Mesothelial cell of epicardium (in vitro differentiated cells): ENCODE data around the gene ATP5PO. TPM values are rescaled to one million over a fixed set of nuclear protein-coding genes. Genes with fewer than 3 reads are reported as not detected.
"Not testable (repeated sequence)": the region's sequence is repeated elsewhere in the genome, so short reads cannot be mapped to it uniquely, and the experiment has no call there.

ENCODE experiments used
- DNase-seq, 2 experiments: peaks; one replicate each; pipeline ENCODE4 v3.0.0; 2021; ENCODE audit warnings: low spot score in 2 of 2; ENCODE audit not compliant: unreplicated experiment in 2 of 2
- H3K27ac Mint-ChIP-seq: 2 replicates; pipeline ENCODE4 v1.8.0; 2021; ENCODE audit warnings: mixed read lengths
- H3K27me3 Mint-ChIP-seq: 2 replicates; pipeline ENCODE4 v1.8.0; 2021; ENCODE audit warnings: low read depth, mixed read lengths
- H3K36me3 Mint-ChIP-seq: 2 replicates; pipeline ENCODE4 v1.8.0; 2021; ENCODE audit warnings: mixed read lengths
- H3K4me1 Mint-ChIP-seq: 2 replicates; pipeline ENCODE4 v1.8.0; 2021; ENCODE audit warnings: mixed read lengths
- H3K4me3 Mint-ChIP-seq: 2 replicates; pipeline ENCODE4 v1.8.0; 2021; ENCODE audit warnings: mild to moderate bottlenecking, moderate library complexity, mixed read lengths
- H3K9me3 Mint-ChIP-seq: 2 replicates; pipeline ENCODE4 v1.8.0; 2021; ENCODE audit warnings: mixed read lengths
- CTCF ChIP-seq: fragments of 200-600 bp; sonication (generic); IDR thresholded peaks from one replicate; pipeline ENCODE4 v1.5.0; 2021; ENCODE audit warnings: antibody characterized with exemption; ENCODE audit not compliant: unreplicated experiment
- total RNA-seq: library from RNA; stranded (reverse); gene quantifications from 3 replicates; pipeline ENCODE4 v1.2.1, GENCODE V29; 2021

Gene ATP5PO
- total RNA-seq, 1 donor from 2014 or later, result 159 TPM

- DNase-seq, result no peak
- Mint-ChIP-seq H3K4me3 (peak overlapping the region; percentile 86), H3K27me3 (no peaks in the 10 kb centered on the region), H3K36me3 (no peaks in the 10 kb centered on the region), H3K4me1 (peaks cover 18% of the 10 kb centered on the region), H3K9me3 (no peaks in the 10 kb centered on the region), H3K27ac (peak overlapping the region; percentile 98)
- TF ChIP-seq CTCF, result no peak
These were observed 16.3 kb upstream of the ATP5PO start for GRCh38 chr21:33931799-33932390.

- H3K27me3 Mint-ChIP-seq, result not testable (repeated sequence)
- H3K4me1 Mint-ChIP-seq, result peaks cover 18% of the 10 kb centered on the region
These were observed 15.6 kb upstream of the ATP5PO start for GRCh38 chr21:33931052-33931798.

GRCh38 chr21:33926248-33926647 lies 10.6 kb upstream of the ATP5PO start:
- peaks cover 20% of the 10 kb centered on the region for H3K4me1 Mint-ChIP-seq
- not testable (repeated sequence) for H3K36me3 Mint-ChIP-seq, H3K4me3 Mint-ChIP-seq, H3K27ac Mint-ChIP-seq, H3K27me3 Mint-ChIP-seq, H3K9me3 Mint-ChIP-seq, DNase-seq

More at GRCh38 chr21:33931052-33931798, 15.6 kb upstream of the ATP5PO start:
- not testable (repeated sequence) for H3K36me3 Mint-ChIP-seq, H3K9me3 Mint-ChIP-seq, DNase-seq
- Mint-ChIP-seq H3K4me3 (peak overlapping the region; percentile 86), H3K27ac (peak overlapping the region; percentile 98)

GRCh38 chr21:33924766-33925100 lies 9.1 kb upstream of the ATP5PO start:
- H3K4me1 Mint-ChIP-seq, result peaks cover 20% of the 10 kb centered on the region
- TF ChIP-seq CTCF, result no peak
- H3K9me3 Mint-ChIP-seq, result no peaks in the 10 kb centered on the region
- peak overlapping the region; percentile 52 for H3K27ac Mint-ChIP-seq
- DNase-seq, result no peak
- no peak overlapping the region for H3K4me3 Mint-ChIP-seq
- H3K27me3 Mint-ChIP-seq, result no peaks in the 10 kb centered on the region
- H3K36me3 Mint-ChIP-seq, result no peaks in the 10 kb centered on the region

- Mint-ChIP-seq H3K4me1 (peaks cover 20% of the 10 kb centered on the region), H3K27me3 (no peaks in the 10 kb centered on the region), H3K4me3 (no peak overlapping the region), H3K9me3 (no peaks in the 10 kb centered on the region), H3K36me3 (no peaks in the 10 kb centered on the region), H3K27ac (peak overlapping the region; percentile 52)
- peak; percentile 86 for TF ChIP-seq CTCF
- peak; percentile 80 to 94 for DNase-seq
These were observed 8.6 kb upstream of the ATP5PO start for GRCh38 chr21:33924079-33924765.

- Mint-ChIP-seq H3K4me1 (peaks cover 22% of the 10 kb centered on the region), H3K27me3 (no peaks in the 10 kb centered on the region), H3K9me3 (no peaks in the 10 kb centered on the region), H3K27ac (no peak overlapping the region), H3K36me3 (no peaks in the 10 kb centered on the region), H3K4me3 (no peak overlapping the region)
- DNase-seq, result no peak
- TF ChIP-seq CTCF, result no peak
These were observed 1.8 kb upstream of the ATP5PO start for GRCh38 chr21:33917421-33917820.
